Activated naive CD4-positive, alpha-beta T cell treated with anti-CD3 and anti-CD28 coated beads, Interleukin-2, amount 10 ng/mL, durations not matched to agents 7 days and 5 days (primary cell): ENCODE results near the gene IMPA2.
A peak's percentile ranks its signal among the peaks of the same experiment; 100 is the strongest.
"Not testable (repeated sequence)": the region's sequence is repeated elsewhere in the genome, so short reads cannot be mapped to it uniquely, and the experiment has no call there.

Source experiments
- CTCF ChIA-PET: fragments of 350-600 bp; sonication (Branson Sonifier 250); formaldehyde crosslinking; loops from one replicate; lab custom pipeline; 2021; ENCODE audit warnings: antibody characterized with exemption; lab: Charles Lee
- DNase-seq: peaks from one replicate; pipeline ENCODE4 v3.0.0-alpha.2; 2020
- H3K27ac Mint-ChIP-seq: one replicate; pipeline ENCODE4 v1.8.0; 2021; ENCODE audit warnings: mild to moderate bottlenecking, moderate library complexity, mixed read lengths
- H3K27me3 Mint-ChIP-seq: one replicate; pipeline ENCODE4 v1.8.0; 2021; ENCODE audit warnings: mild to moderate bottlenecking, mixed read lengths
- H3K36me3 Mint-ChIP-seq: one replicate; pipeline ENCODE4 v1.8.0; 2021; ENCODE audit warnings: mixed read lengths
- H3K4me1 Mint-ChIP-seq: one replicate; pipeline ENCODE4 v1.8.0; 2021; ENCODE audit warnings: mixed read lengths
- H3K4me3 Mint-ChIP-seq: one replicate; pipeline ENCODE4 v1.8.0; 2021; ENCODE audit warnings: mild to moderate bottlenecking, moderate library complexity, mixed read lengths
- H3K9me3 Mint-ChIP-seq: one replicate; pipeline ENCODE4 v1.8.0; 2021; ENCODE audit warnings: mixed read lengths

The IMPA2 gene

GRCh38 chr18:12038082-12038638, 56.9 kb downstream of the IMPA2 start:
- Mint-ChIP-seq H3K27me3 (peaks cover 36% of the 10 kb centered on the region), H3K36me3 (no peaks in the 10 kb centered on the region), H3K9me3 (no peaks in the 10 kb centered on the region), H3K4me3 (peak overlapping the region; percentile 40), H3K4me1 (no peaks in the 10 kb centered on the region), H3K27ac (no peak overlapping the region)
- DNase-seq, result peak; percentile 33
- CTCF ChIA-PET, result interaction anchor here (0.8 to 5.2 kb wide), 15 partner anchors 11 to 383 kb away, joined by 3 to 64 read pairs (median 4); no protein-coding TSS in a partner anchor

- Mint-ChIP-seq H3K27ac (no peak overlapping the region), H3K9me3 (no peaks in the 10 kb centered on the region), H3K36me3 (no peaks in the 10 kb centered on the region), H3K27me3 (peaks cover 40% of the 10 kb centered on the region), H3K4me1 (no peaks in the 10 kb centered on the region), H3K4me3 (peak overlapping the region; percentile 44)
- DNase-seq, result peak; percentile 78
- CTCF ChIA-PET, result interaction anchor here (0.6 to 5.2 kb wide), 17 partner anchors 11 to 383 kb away, joined by 3 to 64 read pairs (median 4); no protein-coding TSS in a partner anchor
Observed at GRCh38 chr18:12038639-12039539, 57.6 kb downstream of the IMPA2 start.

- H3K4me3 Mint-ChIP-seq, H3K9me3 Mint-ChIP-seq, DNase-seq, H3K4me1 Mint-ChIP-seq, H3K27ac Mint-ChIP-seq, H3K36me3 Mint-ChIP-seq: not testable (repeated sequence)
- CTCF ChIA-PET, result interaction anchor here (0.7 to 5.2 kb wide), 11 partner anchors 10 to 381 kb away, joined by 3 to 64 read pairs (median 4); no protein-coding TSS in a partner anchor
- H3K27me3 Mint-ChIP-seq, result peaks cover 40% of the 10 kb centered on the region
Observed at GRCh38 chr18:12039540-12039930, 58.2 kb downstream of the IMPA2 start.

- no peak overlapping the region for H3K4me3 Mint-ChIP-seq
- H3K27me3 Mint-ChIP-seq, result peaks cover 34% of the 10 kb centered on the region
- no peak overlapping the region for H3K27ac Mint-ChIP-seq
- H3K9me3 Mint-ChIP-seq, result no peaks in the 10 kb centered on the region
- CTCF ChIA-PET, result interaction anchor here (1.1 to 5.2 kb wide), 2 partner anchors 103 to 386 kb away, joined by 3 to 64 read pairs; no protein-coding TSS in a partner anchor
- no peaks in the 10 kb centered on the region for H3K36me3 Mint-ChIP-seq
- no peak for DNase-seq
- no peaks in the 10 kb centered on the region for H3K4me1 Mint-ChIP-seq
Observed at GRCh38 chr18:12041561-12041960, 60.3 kb downstream of the IMPA2 start.

GRCh38 chr18:12043811-12044210, 62.5 kb downstream of the IMPA2 start:
- Mint-ChIP-seq H3K27me3 (peaks cover 15% of the 10 kb centered on the region), H3K4me3 (no peak overlapping the region), H3K4me1 (no peaks in the 10 kb centered on the region), H3K27ac (no peak overlapping the region), H3K9me3 (no peaks in the 10 kb centered on the region), H3K36me3 (no peaks in the 10 kb centered on the region)
- CTCF ChIA-PET, result interaction anchor here (0.6 kb wide), 1 partner anchor 370 kb away, joined by 3 read pairs; no protein-coding TSS in a partner anchor
- no peak for DNase-seq

GRCh38 chr18:12044591-12044990, 63.3 kb downstream of the IMPA2 start:
- Mint-ChIP-seq H3K4me3 (no peak overlapping the region), H3K36me3 (no peaks in the 10 kb centered on the region), H3K9me3 (no peaks in the 10 kb centered on the region), H3K27me3 (peaks cover 11% of the 10 kb centered on the region), H3K27ac (no peak overlapping the region), H3K4me1 (no peaks in the 10 kb centered on the region)
- CTCF ChIA-PET, result no interaction called here
- DNase-seq, result no peak

- Mint-ChIP-seq H3K9me3 (no peaks in the 10 kb centered on the region), H3K36me3 (no peaks in the 10 kb centered on the region), H3K27ac (no peak overlapping the region), H3K4me1 (no peaks in the 10 kb centered on the region), H3K4me3 (no peak overlapping the region), H3K27me3 (peaks cover 5% of the 10 kb centered on the region)
- no peak for DNase-seq
- CTCF ChIA-PET, result interaction anchor here (0.7 kb wide), 1 partner anchor 108 kb away, joined by 3 read pairs; no protein-coding TSS in a partner anchor
Observed at GRCh38 chr18:12046046-12046750, 64.9 kb downstream of the IMPA2 start.

GRCh38 chr18:12046751-12047335, 65.5 kb downstream of the IMPA2 start:
- CTCF ChIA-PET, result no interaction called here
- Mint-ChIP-seq H3K4me3 (no peak overlapping the region), H3K9me3 (no peaks in the 10 kb centered on the region), H3K36me3 (no peaks in the 10 kb centered on the region), H3K4me1 (no peaks in the 10 kb centered on the region), H3K27ac (no peak overlapping the region), H3K27me3 (peaks cover 4% of the 10 kb centered on the region)
- DNase-seq, result no peak

GRCh38 chr18:12048010-12048826, 66.9 kb downstream of the IMPA2 start:
- Mint-ChIP-seq H3K27ac (no peak overlapping the region), H3K4me1 (no peaks in the 10 kb centered on the region), H3K4me3 (no peak overlapping the region), H3K36me3 (no peaks in the 10 kb centered on the region), H3K27me3 (peaks cover 11% of the 10 kb centered on the region), H3K9me3 (no peaks in the 10 kb centered on the region)
- CTCF ChIA-PET, result interaction anchor here (2.1 to 2.3 kb wide), 2 partner anchors 9 to 110 kb away, joined by 7 to 13 read pairs; no protein-coding TSS in a partner anchor
- no peak for DNase-seq

- H3K4me3 Mint-ChIP-seq, result no peak overlapping the region
- H3K27me3 Mint-ChIP-seq, result peaks cover 7% of the 10 kb centered on the region
- no peaks in the 10 kb centered on the region for H3K9me3 Mint-ChIP-seq
- no peak for DNase-seq
- no peaks in the 10 kb centered on the region for H3K4me1 Mint-ChIP-seq
- no peak overlapping the region for H3K27ac Mint-ChIP-seq
- H3K36me3 Mint-ChIP-seq, result no peaks in the 10 kb centered on the region
- CTCF ChIA-PET, result interaction anchor here (2.1 to 2.3 kb wide), 2 partner anchors 9 to 111 kb away, joined by 7 to 13 read pairs; no protein-coding TSS in a partner anchor
Observed at GRCh38 chr18:12048827-12049175, 67.5 kb downstream of the IMPA2 start.

GRCh38 chr18:12049978-12050811, 68.9 kb downstream of the IMPA2 start:
- no peak for DNase-seq
- no peaks in the 10 kb centered on the region for H3K4me1 Mint-ChIP-seq
- H3K9me3 Mint-ChIP-seq, result no peaks in the 10 kb centered on the region
- H3K27ac Mint-ChIP-seq, result no peak overlapping the region
- H3K36me3 Mint-ChIP-seq, result no peaks in the 10 kb centered on the region
- CTCF ChIA-PET, result interaction anchor here (2.1 to 2.3 kb wide), 2 partner anchors 11 to 112 kb away, joined by 7 to 13 read pairs; no protein-coding TSS in a partner anchor
- H3K27me3 Mint-ChIP-seq, result peaks cover 7% of the 10 kb centered on the region
- no peak overlapping the region for H3K4me3 Mint-ChIP-seq

- CTCF ChIA-PET, result no interaction called here
- Mint-ChIP-seq H3K27me3 (peaks cover 20% of the 10 kb centered on the region), H3K36me3 (no peaks in the 10 kb centered on the region), H3K4me3 (no peak overlapping the region), H3K4me1 (no peaks in the 10 kb centered on the region), H3K27ac (no peak overlapping the region), H3K9me3 (no peaks in the 10 kb centered on the region)
- DNase-seq, result no peak
Observed at GRCh38 chr18:12052866-12053265, 71.6 kb downstream of the IMPA2 start.
